Memory B cell (primary cell): ENCODE data around the gene BLID.

ENCODE experiments used
- ATAC-seq: fragments of 150-1000 bp; cut with Tn5 transposase; 2 replicates; pipeline ENCODE4 v1.10.0; 2021; ENCODE audit warnings: low read depth, mild to moderate bottlenecking, moderate library complexity
- DNase-seq, 2 donors: peaks; one replicate each; pipeline ENCODE4 v3.0.0; 2022; ENCODE audit warnings: low spot score in 2 of 2
- H3K27ac Mint-ChIP-seq: one replicate; pipeline ENCODE4 v1.8.0; 2022; ENCODE audit warnings: mild to moderate bottlenecking, moderate library complexity, mixed read lengths
- H3K27me3 Mint-ChIP-seq: one replicate; pipeline ENCODE4 v1.8.0; 2022; ENCODE audit warnings: mixed read lengths
- H3K36me3 Mint-ChIP-seq: one replicate; pipeline ENCODE4 v1.8.0; 2022; ENCODE audit warnings: mild to moderate bottlenecking, mixed read lengths
- H3K4me1 Mint-ChIP-seq: one replicate; pipeline ENCODE4 v1.8.0; 2022; ENCODE audit warnings: mixed read lengths
- H3K4me3 Mint-ChIP-seq: one replicate; pipeline ENCODE4 v1.8.0; 2022; ENCODE audit warnings: mild to moderate bottlenecking, moderate library complexity, mixed read lengths
- H3K9me3 Mint-ChIP-seq: one replicate; pipeline ENCODE4 v1.8.0; 2022; ENCODE audit warnings: mixed read lengths

The BLID gene

GRCh38 chr11:122095681-122096262, 20.2 kb downstream of the BLID start:
- no peaks in the 10 kb centered on the region for H3K36me3 Mint-ChIP-seq
- H3K4me1 Mint-ChIP-seq: peaks cover 5% of the 10 kb centered on the region
- H3K27me3 Mint-ChIP-seq: peaks cover 9% of the 10 kb centered on the region
- peaks cover 6% of the 10 kb centered on the region for H3K9me3 Mint-ChIP-seq
- no peak for DNase-seq
- ATAC-seq: no peak
- H3K27ac Mint-ChIP-seq: no peak overlapping the region
- no peak overlapping the region for H3K4me3 Mint-ChIP-seq

DNA sequence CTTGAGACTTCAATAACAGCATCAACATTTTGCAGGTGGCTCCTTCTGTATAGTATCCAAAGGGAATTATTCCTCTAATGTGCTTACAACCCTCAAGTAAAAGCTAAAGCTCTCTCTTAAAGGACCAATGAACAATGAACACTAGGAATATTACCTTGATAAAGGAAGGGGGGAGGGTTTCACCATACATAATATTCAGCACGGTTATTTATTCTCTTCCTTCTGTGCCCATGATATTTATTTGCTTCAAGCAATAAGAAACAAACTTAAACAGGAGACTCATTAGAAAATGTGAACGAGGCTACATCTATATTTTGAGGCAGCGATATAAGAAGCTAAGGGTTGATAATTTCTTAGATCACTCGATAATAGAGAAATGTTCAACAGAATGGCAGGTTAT, 21.2 kb downstream of the BLID start:
- Mint-ChIP-seq H3K36me3 (no peaks in the 10 kb centered on the region), H3K4me1 (peaks cover under 1% of the 10 kb centered on the region), H3K4me3 (no peak overlapping the region), H3K27me3 (peaks cover 5% of the 10 kb centered on the region), H3K9me3 (peaks cover 3% of the 10 kb centered on the region), H3K27ac (no peak overlapping the region)
- DNase-seq (no peak), ATAC-seq (no peak)

GRCh38 chr11:122093731-122094275, 22.2 kb downstream of the BLID start:
- no peaks in the 10 kb centered on the region for H3K36me3 Mint-ChIP-seq
- ATAC-seq (no peak), DNase-seq (no peak)
- peaks cover 4% of the 10 kb centered on the region for H3K27me3 Mint-ChIP-seq
- no peak overlapping the region for H3K4me3 Mint-ChIP-seq
- no peaks in the 10 kb centered on the region for H3K4me1 Mint-ChIP-seq
- H3K27ac Mint-ChIP-seq: no peak overlapping the region
- H3K9me3 Mint-ChIP-seq: peaks cover 2% of the 10 kb centered on the region

GRCh38 chr11:122091835-122092234, 24.2 kb downstream of the BLID start:
- Mint-ChIP-seq H3K4me3 (no peak overlapping the region), H3K36me3 (no peaks in the 10 kb centered on the region), H3K4me1 (no peaks in the 10 kb centered on the region), H3K27me3 (peaks cover 9% of the 10 kb centered on the region), H3K9me3 (peaks cover 2% of the 10 kb centered on the region), H3K27ac (no peak overlapping the region)
- DNase-seq (no peak), ATAC-seq (no peak)

GRCh38 chr11:122089111-122089510, 26.9 kb downstream of the BLID start:
- Mint-ChIP-seq H3K9me3 (peaks cover 5% of the 10 kb centered on the region), H3K27ac (no peak overlapping the region), H3K36me3 (no peaks in the 10 kb centered on the region), H3K4me3 (no peak overlapping the region), H3K4me1 (no peaks in the 10 kb centered on the region), H3K27me3 (peaks cover 12% of the 10 kb centered on the region)
- DNase-seq (no peak), ATAC-seq (no peak)

GRCh38 chr11:122085712-122086111, 30.3 kb downstream of the BLID start:
- H3K27me3 Mint-ChIP-seq: peaks cover 8% of the 10 kb centered on the region
- H3K4me1 Mint-ChIP-seq: no peaks in the 10 kb centered on the region

DNA sequence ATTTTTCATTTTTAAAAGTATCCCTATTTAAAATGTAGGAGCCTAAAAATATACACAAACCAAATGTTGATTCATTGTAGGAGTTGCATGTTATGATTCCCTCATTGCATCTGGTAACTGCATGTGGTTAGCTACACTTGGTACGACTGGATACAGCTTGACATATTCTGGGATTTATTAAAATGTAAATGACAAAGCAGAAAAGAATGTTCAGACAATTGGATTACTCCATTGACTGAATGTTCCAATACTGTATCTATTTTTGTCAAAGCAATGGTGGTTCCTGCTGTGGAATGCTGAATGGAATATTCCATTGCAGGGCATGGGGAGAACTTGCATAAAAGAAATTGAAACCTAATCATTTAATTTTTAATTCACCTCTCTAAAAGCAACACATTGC, 30.8 kb downstream of the BLID start:
- H3K4me1 Mint-ChIP-seq: no peaks in the 10 kb centered on the region
- no peak overlapping the region for H3K4me3 Mint-ChIP-seq
- H3K36me3 Mint-ChIP-seq: no peaks in the 10 kb centered on the region
- peaks cover 7% of the 10 kb centered on the region for H3K27me3 Mint-ChIP-seq
- no peak overlapping the region for H3K27ac Mint-ChIP-seq
- H3K9me3 Mint-ChIP-seq: peaks cover 2% of the 10 kb centered on the region
- ATAC-seq (no peak), DNase-seq (no peak)

More at GRCh38 chr11:122085712-122086111, 30.3 kb downstream of the BLID start:
- Mint-ChIP-seq H3K9me3 (peaks cover 2% of the 10 kb centered on the region), H3K36me3 (no peaks in the 10 kb centered on the region), H3K4me3 (no peak overlapping the region), H3K27ac (no peak overlapping the region)
- ATAC-seq: no peak
- DNase-seq: no peak

- H3K27me3 Mint-ChIP-seq: peaks cover 4% of the 10 kb centered on the region
- H3K4me1 Mint-ChIP-seq: no peaks in the 10 kb centered on the region
- peaks cover 2% of the 10 kb centered on the region for H3K9me3 Mint-ChIP-seq
- no peak for ATAC-seq
- H3K4me3 Mint-ChIP-seq: no peak overlapping the region
- no peak overlapping the region for H3K27ac Mint-ChIP-seq
- H3K36me3 Mint-ChIP-seq: no peaks in the 10 kb centered on the region
- no peak for DNase-seq
Observed at GRCh38 chr11:122082205-122082604, 33.8 kb downstream of the BLID start.

DNA sequence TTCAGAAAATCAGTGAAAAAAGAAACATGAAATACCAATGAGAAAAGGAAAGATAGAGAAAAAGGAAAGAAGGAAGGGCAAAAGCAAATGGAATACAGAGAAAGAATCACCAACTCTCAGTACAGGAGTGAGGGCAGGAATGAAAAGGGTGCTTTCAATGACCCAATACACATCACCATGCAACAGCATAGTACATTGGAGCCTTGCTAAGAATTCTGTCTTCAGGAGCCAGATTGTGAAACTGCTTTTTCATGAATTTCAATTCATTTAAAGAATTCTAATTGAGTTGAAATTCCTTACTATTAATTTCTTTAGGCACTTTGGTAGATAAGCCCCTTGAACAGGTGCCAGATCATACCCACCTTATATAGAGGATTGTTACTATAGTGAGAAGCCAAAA, 34.9 kb downstream of the BLID start:
- Mint-ChIP-seq H3K4me3 (no peak overlapping the region), H3K36me3 (no peaks in the 10 kb centered on the region), H3K4me1 (no peaks in the 10 kb centered on the region), H3K9me3 (peaks cover 2% of the 10 kb centered on the region), H3K27me3 (peaks cover 4% of the 10 kb centered on the region), H3K27ac (no peak overlapping the region)
- DNase-seq (no peak), ATAC-seq (no peak)

GRCh38 chr11:122077459-122077858, 38.6 kb downstream of the BLID start:
- Mint-ChIP-seq H3K4me3 (no peak overlapping the region), H3K27me3 (peaks cover 2% of the 10 kb centered on the region), H3K4me1 (no peaks in the 10 kb centered on the region), H3K9me3 (no peaks in the 10 kb centered on the region), H3K27ac (no peak overlapping the region), H3K36me3 (no peaks in the 10 kb centered on the region)
- ATAC-seq: no peak
- no peak for DNase-seq

DNA sequence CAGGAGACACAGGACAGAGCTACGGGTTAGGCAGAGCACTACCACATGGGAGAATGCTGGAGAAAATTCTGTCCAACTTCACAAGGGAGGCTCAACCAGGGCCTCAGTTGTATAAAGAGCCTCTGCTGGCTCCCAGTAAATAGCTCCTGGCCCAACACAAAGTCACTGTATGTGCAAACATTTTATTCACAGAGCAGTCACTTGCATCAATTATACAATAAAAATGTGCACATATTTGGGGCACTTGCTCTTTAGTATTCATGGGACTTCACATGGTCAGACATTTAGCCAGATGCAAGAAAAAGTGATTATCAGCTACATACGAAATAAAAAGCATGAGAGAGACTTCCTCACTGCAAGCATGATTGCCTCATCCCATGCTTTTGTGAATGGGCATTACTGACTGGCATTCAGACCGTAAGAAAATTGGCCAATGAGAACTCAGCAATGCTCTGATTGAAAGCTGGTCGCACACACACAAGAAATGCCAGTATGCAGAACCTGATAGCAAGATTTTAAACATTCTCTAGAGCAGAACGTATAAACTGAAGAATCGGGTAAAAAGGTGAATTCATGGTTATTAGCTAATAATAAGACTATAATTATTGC, 39.4 kb downstream of the BLID start:
- Mint-ChIP-seq H3K4me1 (no peaks in the 10 kb centered on the region), H3K4me3 (no peak overlapping the region), H3K27ac (no peak overlapping the region), H3K9me3 (no peaks in the 10 kb centered on the region), H3K36me3 (no peaks in the 10 kb centered on the region), H3K27me3 (peaks cover 2% of the 10 kb centered on the region)
- ATAC-seq (no peak), DNase-seq (no peak)

DNA sequence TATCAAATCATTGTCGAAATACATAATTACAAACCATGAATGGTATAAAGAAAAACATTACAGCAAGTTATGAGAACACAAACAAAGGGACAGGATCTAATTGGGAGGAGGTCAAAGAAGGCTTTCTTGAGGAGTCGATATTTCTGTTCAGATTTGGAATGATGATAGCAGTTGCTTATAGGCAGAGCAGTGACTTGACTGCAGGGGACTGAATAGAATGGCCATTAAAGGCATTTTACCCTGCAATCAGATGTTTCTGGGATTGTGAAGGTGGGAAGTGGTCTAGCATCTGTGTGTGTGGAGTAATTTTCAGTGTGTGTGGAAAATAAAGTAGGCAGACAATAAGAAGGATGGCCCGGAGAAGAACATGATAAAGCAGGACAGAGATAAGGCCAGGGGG, 41.0 kb downstream of the BLID start:
- Mint-ChIP-seq H3K4me3 (no peak overlapping the region), H3K4me1 (no peaks in the 10 kb centered on the region), H3K27me3 (peaks cover 5% of the 10 kb centered on the region)

GRCh38 chr11:122074022-122074421, 42.0 kb downstream of the BLID start:
- no peak for DNase-seq
- Mint-ChIP-seq H3K27me3 (peaks cover 5% of the 10 kb centered on the region), H3K27ac (no peak overlapping the region), H3K4me3 (no peak overlapping the region), H3K4me1 (no peaks in the 10 kb centered on the region), H3K9me3 (no peaks in the 10 kb centered on the region), H3K36me3 (no peaks in the 10 kb centered on the region)
- ATAC-seq: no peak

More for the DNA sequence above, 41.0 kb downstream of the BLID start:
- DNase-seq (no peak), ATAC-seq (no peak)
- Mint-ChIP-seq H3K36me3 (no peaks in the 10 kb centered on the region), H3K27ac (no peak overlapping the region), H3K9me3 (no peaks in the 10 kb centered on the region)

- Mint-ChIP-seq H3K27me3 (peaks cover 3% of the 10 kb centered on the region), H3K4me1 (no peaks in the 10 kb centered on the region), H3K27ac (no peak overlapping the region), H3K4me3 (no peak overlapping the region), H3K9me3 (no peaks in the 10 kb centered on the region), H3K36me3 (no peaks in the 10 kb centered on the region)
- DNase-seq (no peak), ATAC-seq (no peak)
Observed at GRCh38 chr11:122071709-122072202, 44.3 kb downstream of the BLID start.
